ENCODE measurements around the gene PIGR. TPM values are rescaled to one million over a fixed set of nuclear protein-coding genes. Genes with fewer than 3 reads are reported as not detected.
A peak's percentile ranks its signal among the peaks of the same experiment; 100 is the strongest.

The PIGR gene
- total RNA-seq, 1 experiment from 2014 or later, result 0.03 TPM

- Histone ChIP-seq H3K36me3 (replicated peaks; ENCODE audit: control insufficient read depth, insufficient read depth, low read length) (no peaks in the 10 kb centered on the region), H3K4me3 (ENCODE audit: insufficient read depth, low read depth, low read length) (no peak overlapping the region), H3K27me3 (ENCODE audit: control insufficient read depth, insufficient read depth, low read length) (no peaks in the 10 kb centered on the region; the same call in 1 of the 2 replicates)
- DNase-seq, result no peak
Measured at GRCh38 chr1:206901944-206902343, 44.3 kb downstream of the PIGR start.

GRCh38 chr1:206900149-206900548 is 46.1 kb downstream of the PIGR start:
- Histone ChIP-seq H3K27me3 (ENCODE audit: control insufficient read depth, insufficient read depth, low read length) (no peaks in the 10 kb centered on the region; the same call in 1 of the 2 replicates), H3K36me3 (replicated peaks; ENCODE audit: control insufficient read depth, insufficient read depth, low read length) (no peaks in the 10 kb centered on the region), H3K4me3 (ENCODE audit: insufficient read depth, low read depth, low read length) (no peak overlapping the region)
- no peak for DNase-seq

- no peak overlapping the region for H3K4me3 ChIP-seq (ENCODE audit: insufficient read depth, low read depth, low read length)
- H3K36me3 ChIP-seq (replicated peaks; ENCODE audit: control insufficient read depth, insufficient read depth, low read length), result no peaks in the 10 kb centered on the region
- no peak for DNase-seq
- H3K27me3 ChIP-seq (ENCODE audit: control insufficient read depth, insufficient read depth, low read length), result no peaks in the 10 kb centered on the region
Measured at GRCh38 chr1:206899717-206900116, 46.5 kb downstream of the PIGR start.

- no peaks in the 10 kb centered on the region for H3K36me3 ChIP-seq (replicated peaks; ENCODE audit: control insufficient read depth, insufficient read depth, low read length)
- H3K27me3 ChIP-seq (ENCODE audit: control insufficient read depth, insufficient read depth, low read length), result no peaks in the 10 kb centered on the region
- H3K4me3 ChIP-seq (ENCODE audit: insufficient read depth, low read depth, low read length), result no peak overlapping the region
- no peak for DNase-seq
Measured at GRCh38 chr1:206898915-206899431, 47.3 kb downstream of the PIGR start.

- Histone ChIP-seq H3K4me3 (ENCODE audit: insufficient read depth, low read depth, low read length) (no peak overlapping the region), H3K27me3 (ENCODE audit: control insufficient read depth, insufficient read depth, low read length) (no peaks in the 10 kb centered on the region), H3K36me3 (replicated peaks; ENCODE audit: control insufficient read depth, insufficient read depth, low read length) (no peaks in the 10 kb centered on the region)
- no peak for DNase-seq
Measured at GRCh38 chr1:206898089-206898914, 48.0 kb downstream of the PIGR start.

GRCh38 chr1:206897175-206897574 is 49.1 kb downstream of the PIGR start, which contains the start of gene IL24:
TSS of gene IL24 (plus strand) at chr1:206897443. CDS start at chr1:206897833, 390 bp downstream.
- Histone ChIP-seq H3K36me3 (replicated peaks; ENCODE audit: control insufficient read depth, insufficient read depth, low read length) (no peaks in the 10 kb centered on the region), H3K27me3 (ENCODE audit: control insufficient read depth, insufficient read depth, low read length) (no peaks in the 10 kb centered on the region), H3K4me3 (ENCODE audit: insufficient read depth, low read depth, low read length) (no peak within 1 kb of the TSS)
- no peak for DNase-seq

- Histone ChIP-seq H3K4me3 (ENCODE audit: insufficient read depth, low read depth, low read length) (no peak overlapping the region), H3K36me3 (replicated peaks; ENCODE audit: control insufficient read depth, insufficient read depth, low read length) (no peaks in the 10 kb centered on the region), H3K27me3 (ENCODE audit: control insufficient read depth, insufficient read depth, low read length) (no peaks in the 10 kb centered on the region)
- no peak for DNase-seq
Measured at GRCh38 chr1:206896261-206896660, 50.0 kb downstream of the PIGR start.

- Histone ChIP-seq H3K27me3 (ENCODE audit: control insufficient read depth, insufficient read depth, low read length) (no peaks in the 10 kb centered on the region), H3K36me3 (replicated peaks; ENCODE audit: control insufficient read depth, insufficient read depth, low read length) (no peaks in the 10 kb centered on the region), H3K4me3 (ENCODE audit: insufficient read depth, low read depth, low read length) (no peak overlapping the region)
- no peak for DNase-seq
Measured at GRCh38 chr1:206895837-206896242, 50.4 kb downstream of the PIGR start.

GRCh38 chr1:206895325-206895724 is 50.9 kb downstream of the PIGR start:
- H3K36me3 ChIP-seq (replicated peaks; ENCODE audit: control insufficient read depth, insufficient read depth, low read length), result no peaks in the 10 kb centered on the region
- H3K4me3 ChIP-seq (ENCODE audit: insufficient read depth, low read depth, low read length), result no peak overlapping the region
- no peaks in the 10 kb centered on the region for H3K27me3 ChIP-seq (ENCODE audit: control insufficient read depth, insufficient read depth, low read length)
- DNase-seq, result no peak

- DNase-seq, result no peak
- Histone ChIP-seq H3K27me3 (ENCODE audit: control insufficient read depth, insufficient read depth, low read length) (no peaks in the 10 kb centered on the region), H3K4me3 (ENCODE audit: insufficient read depth, low read depth, low read length) (no peak overlapping the region), H3K36me3 (replicated peaks; ENCODE audit: control insufficient read depth, insufficient read depth, low read length) (no peaks in the 10 kb centered on the region)
Measured at GRCh38 chr1:206893380-206893779, 52.9 kb downstream of the PIGR start.

- no peak overlapping the region for H3K4me3 ChIP-seq (ENCODE audit: insufficient read depth, low read depth, low read length)
- DNase-seq, result no peak
- H3K27me3 ChIP-seq (ENCODE audit: control insufficient read depth, insufficient read depth, low read length), result no peaks in the 10 kb centered on the region
- no peaks in the 10 kb centered on the region for H3K36me3 ChIP-seq (replicated peaks; ENCODE audit: control insufficient read depth, insufficient read depth, low read length)
Measured at GRCh38 chr1:206892351-206892984, 53.8 kb downstream of the PIGR start.

GRCh38 chr1:206891412-206891811 is 54.9 kb downstream of the PIGR start:
- no peak for DNase-seq
- Histone ChIP-seq H3K27me3 (ENCODE audit: control insufficient read depth, insufficient read depth, low read length) (no peaks in the 10 kb centered on the region), H3K36me3 (replicated peaks; ENCODE audit: control insufficient read depth, insufficient read depth, low read length) (no peaks in the 10 kb centered on the region), H3K4me3 (ENCODE audit: insufficient read depth, low read depth, low read length) (no peak overlapping the region)

GRCh38 chr1:206890125-206891060 is 55.9 kb downstream of the PIGR start:
- H3K27me3 ChIP-seq (ENCODE audit: control insufficient read depth, insufficient read depth, low read length), result no peaks in the 10 kb centered on the region
- H3K4me3 ChIP-seq (ENCODE audit: insufficient read depth, low read depth, low read length), result no peak overlapping the region
- no peaks in the 10 kb centered on the region for H3K36me3 ChIP-seq (replicated peaks; ENCODE audit: control insufficient read depth, insufficient read depth, low read length)
- DNase-seq, result peak; percentile 35

GRCh38 chr1:206887701-206888100 is 58.6 kb downstream of the PIGR start:
- H3K27me3 ChIP-seq (ENCODE audit: control insufficient read depth, insufficient read depth, low read length), result no peaks in the 10 kb centered on the region
- H3K4me3 ChIP-seq (ENCODE audit: insufficient read depth, low read depth, low read length), result no peak overlapping the region
- no peaks in the 10 kb centered on the region for H3K36me3 ChIP-seq (replicated peaks; ENCODE audit: control insufficient read depth, insufficient read depth, low read length)

More at GRCh38 chr1:206887701-206888100, 58.6 kb downstream of the PIGR start:
- no peak for DNase-seq

All from H7 (cell line).